ENCODE data around the gene STXBP4. TPM values are rescaled to one million over a fixed set of nuclear protein-coding genes. Genes with fewer than 3 reads are reported as not detected.

STXBP4 gene
- polyA plus RNA-seq, 1 of the 3 experiments (the other 2 are of a cell fraction) = 2.8 TPM

DNA sequence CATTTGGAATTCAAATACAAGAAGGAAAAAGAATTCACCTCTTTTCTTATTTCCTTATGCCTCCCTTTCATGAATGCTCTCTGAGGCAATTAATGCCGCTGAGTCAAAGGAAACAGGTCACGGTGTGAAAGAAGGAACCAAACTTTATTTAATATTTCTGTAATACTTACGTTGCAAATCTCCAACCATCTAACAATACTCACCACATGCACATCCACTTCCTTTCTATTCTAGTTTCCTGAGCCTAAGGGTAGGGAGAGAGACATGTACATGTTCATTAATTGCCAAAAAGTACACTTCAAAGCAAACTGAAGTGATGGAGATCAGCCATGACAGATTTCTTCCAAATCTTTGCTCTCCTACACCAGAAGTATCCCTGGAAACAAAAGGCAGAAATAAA, 248.3 kb downstream of the STXBP4 start:
- TF ChIP-seq MAX (IDR thresholded peaks at IDR 0.05; ENCODE audit: low read depth) = no peak
- no peak for TF ChIP-seq USF2 (IDR thresholded peaks at IDR 0.05; ENCODE audit: borderline replicate concordance, low read depth, low read length)
- no peak for TF ChIP-seq GABPA (IDR thresholded peaks at IDR 0.05; ENCODE audit: low read depth)
- TF ChIP-seq NFIC (IDR thresholded peaks at IDR 0.05; ENCODE audit: borderline replicate concordance) = no peak
- no peak for TF ChIP-seq JUND (IDR thresholded peaks at IDR 0.05)
- no peak for TF ChIP-seq RCOR1 (IDR thresholded peaks at IDR 0.05; ENCODE audit: low read length)
- TF ChIP-seq MEF2A (IDR thresholded peaks at IDR 0.05; ENCODE audit: borderline replicate concordance, low read depth) = no peak
- TF ChIP-seq GATA2 (CRISPR knock-in tag; IDR thresholded peaks at IDR 0.05) = no peak
- no peak for TF ChIP-seq RAD21 (IDR thresholded peaks at IDR 0.05; ENCODE audit: low read length)
- no peak for TF ChIP-seq TCF12 (IDR thresholded peaks at IDR 0.05)
- TF ChIP-seq REST (IDR thresholded peaks at IDR 0.05; ENCODE audit: low read depth, low read length) = no peak
- TF ChIP-seq EZH2phosphoT487 (IDR thresholded peaks at IDR 0.05; ENCODE audit: borderline replicate concordance, low read depth) = no peak
- no peak for TF ChIP-seq FOSL2 (IDR thresholded peaks at IDR 0.05; ENCODE audit: borderline replicate concordance, low read depth)
- no peak for TF ChIP-seq FOXM1 (IDR thresholded peaks at IDR 0.05; ENCODE audit: low read depth)
- TF ChIP-seq RFX5 (IDR thresholded peaks at IDR 0.05; ENCODE audit: low read length) = no peak
- no peak for TF ChIP-seq ELF1 (IDR thresholded peaks at IDR 0.05)
- no peak for TF ChIP-seq EP300 (IDR thresholded peaks at IDR 0.05; ENCODE audit: borderline replicate concordance in 1 of 2, low read depth in 1 of 2, low read length in 1 of 2)
- TF ChIP-seq CHD2 (IDR thresholded peaks at IDR 0.05; ENCODE audit: low read length, partially characterized antibody) = no peak
- 74% methylated on average over 3 of the region's 3 CpGs for WGBS (ENCODE audit: low lambda C conversion rate)
- ChIA-PET POLR2A (no interaction called here), CTCF (interaction anchor here (1.1 to 1.3 kb wide), 2 partner anchors 11 to 49 kb away, joined by 3 read pairs; no protein-coding TSS in a partner anchor)
- H3K27ac ChIP-seq (ENCODE audit: low read depth in 2 of 2, low read length in 1 of 2) = no peak overlapping the region
- H3K4me3 ChIP-seq (ENCODE audit: low read depth in 2 of 2, low read length in 1 of 2) = no peak overlapping the region
- no peaks in the 10 kb centered on the region for H3K27me3 ChIP-seq (ENCODE audit: insufficient read depth)
- H3K9me2 ChIP-seq = no peaks in the 10 kb centered on the region
- no peak for DNase-seq
- H4K20me1 ChIP-seq (ENCODE audit: insufficient read depth) = no peaks in the 10 kb centered on the region
- no peaks in the 10 kb centered on the region for H3K36me3 ChIP-seq (replicated peaks in 1 of 2; ENCODE audit: control insufficient read depth in 1 of 2, insufficient read depth in 2 of 2, low read length in 1 of 2)
- H3K79me2 ChIP-seq (ENCODE audit: insufficient read depth) = no peaks in the 10 kb centered on the region
- peaks cover 0 to 4% of the 10 kb centered on the region in 2 experiments; a peak in 3 of 4 replicates for H3K4me1 ChIP-seq (ENCODE audit: control insufficient read depth in 1 of 2, insufficient read depth in 2 of 2, low read depth in 1 of 2, low read length in 1 of 2)
- no peak overlapping the region for H3K9ac ChIP-seq
- no peaks in the 10 kb centered on the region for H3F3A ChIP-seq (replicated peaks; ENCODE audit: insufficient read depth)
- H2AFZ ChIP-seq (ENCODE audit: low read depth) = no peak overlapping the region
- H3K9me3 ChIP-seq = no peaks in the 10 kb centered on the region
- no peak overlapping the region for H3K4me2 ChIP-seq
